ENCODE measurements around the gene TAL1. TPM values are rescaled to one million over a fixed set of nuclear protein-coding genes. Genes with fewer than 3 reads are reported as not detected.

The TAL1 gene
- total RNA-seq, 2 donors from 2014 or later = 1.7 TPM; not detected in 1

- Mint-ChIP-seq H3K9me3 (no peaks in the 10 kb centered on the region), H3K27ac (no peak overlapping the region)
- ATAC-seq = peak; percentile 51 to 58
Measured at GRCh38 chr1:47175227-47175934, 56.6 kb downstream of the TAL1 start.

DNA sequence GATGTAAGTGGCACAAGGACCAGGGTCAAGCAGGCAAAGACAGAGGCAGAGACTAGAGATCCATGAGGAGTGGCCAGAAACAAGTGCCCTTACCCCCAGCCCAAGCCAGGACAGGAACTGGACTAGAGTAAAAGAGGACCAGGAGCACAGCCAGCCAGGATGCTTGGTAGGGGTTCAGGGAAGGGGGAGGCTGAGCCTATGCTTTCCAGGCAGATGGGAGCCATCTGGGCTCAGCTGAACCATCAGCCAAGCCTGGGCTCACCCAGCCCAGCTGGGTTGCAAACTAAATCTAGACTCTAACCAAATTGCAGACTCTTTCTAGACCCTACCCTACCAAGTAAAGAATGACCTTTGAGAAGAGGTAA lies 57.4 kb downstream of the TAL1 start:
- peaks cover 12 to 14% of the 10 kb centered on the region in 2 donors for H3K4me1 Mint-ChIP-seq (ENCODE audit: low read depth in 2 of 2)
- no peak for ATAC-seq

More at GRCh38 chr1:47175227-47175934, 56.6 kb downstream of the TAL1 start:
- no peak overlapping the region for H3K4me3 Mint-ChIP-seq
- no peaks in the 10 kb centered on the region for H3K36me3 Mint-ChIP-seq
- no peak for DNase-seq (ENCODE audit: low spot score)
- H3K4me1 Mint-ChIP-seq (ENCODE audit: low read depth in 2 of 2) = peaks cover 13 to 16% of the 10 kb centered on the region in 2 donors
- H3K27me3 Mint-ChIP-seq = peaks cover 28 to 37% of the 10 kb centered on the region in 2 donors

GRCh38 chr1:47172782-47173181 lies 59.2 kb downstream of the TAL1 start:
- H3K4me3 Mint-ChIP-seq = no peak overlapping the region
- H3K4me1 Mint-ChIP-seq (ENCODE audit: low read depth in 2 of 2) = peaks cover 4 to 6% of the 10 kb centered on the region in 2 donors
- no peak overlapping the region for H3K27ac Mint-ChIP-seq
- ATAC-seq = no peak
- no peaks in the 10 kb centered on the region for H3K9me3 Mint-ChIP-seq
- no peaks in the 10 kb centered on the region for H3K36me3 Mint-ChIP-seq
- H3K27me3 Mint-ChIP-seq = peaks cover 24% of the 10 kb centered on the region in 2 donors
- no peak for DNase-seq (ENCODE audit: low spot score)

More for the DNA sequence above, 57.4 kb downstream of the TAL1 start:
- Mint-ChIP-seq H3K27ac (no peak overlapping the region), H3K27me3 (peaks cover 24 to 30% of the 10 kb centered on the region in 2 donors), H3K4me3 (no peak overlapping the region), H3K9me3 (no peaks in the 10 kb centered on the region), H3K36me3 (no peaks in the 10 kb centered on the region)
- DNase-seq (ENCODE audit: low spot score) = no peak

Other genes with a start within 250 kb of the TAL1 start
- not detected for gene CYP4X1, start 208.6 kb downstream of the TAL1 start, total RNA-seq
- gene CYP4Z1, start 165.0 kb downstream of the TAL1 start, total RNA-seq = not detected
- not detected for gene CYP4A22, start 94.8 kb downstream of the TAL1 start, total RNA-seq
- not detected for gene PDZK1IP1, start 42.2 kb downstream of the TAL1 start, total RNA-seq
- gene STIL, start 81.9 kb upstream of the TAL1 start, total RNA-seq = 10 to 100 TPM; 17.6 to 42.7 TPM
- gene CMPK1, start 101.6 kb upstream of the TAL1 start, total RNA-seq = 100 to 1,000 TPM in 1 of 2 donors, 10 to 100 TPM in 1; 90.7 to 112 TPM
- gene FOXE3, start 184.1 kb upstream of the TAL1 start, total RNA-seq = not detected
- gene FOXD2, start 205.8 kb upstream of the TAL1 start, total RNA-seq = under 1 TPM; 0.33 to 0.36 TPM

Data from natural killer cell treated with Interleukin-12 subunit alpha and Interleukin-12 subunit beta and Interleukin-15 and Interleukin-18, amount 100 ng/mL, for 72 hours (primary cell).